ENCODE results near the gene HERC6. TPM values are rescaled to one million over a fixed set of nuclear protein-coding genes. Genes with fewer than 3 reads are reported as not detected.
A peak's percentile ranks its signal among the peaks of the same experiment; 100 is the strongest.

Gene HERC6
- total and polyA plus RNA-seq, 9 of the 15 experiments (the other 6 are each of a cell fraction or from before 2014, with no cell fraction given) = 0.01 to 0.68 (median 0.15) TPM

- TF ChIP-seq STAG1 (CRISPR knock-in tag; IDR thresholded peaks at IDR 0.05; ENCODE audit: borderline replicate concordance) (0 out of 2 replicates have a peak, but pooled peaks have one; percentile 10), PCBP1 (IDR thresholded peaks at IDR 0.05; ENCODE audit: low read depth, low read length, poor library complexity, severe bottlenecking) (peak; percentile 38), NR2C2 (CRISPR knock-in tag; IDR thresholded peaks at IDR 0.05) (no peak), NR2C2 (tag; IDR thresholded peaks at IDR 0.05) (no peak), POLR2G (IDR thresholded peaks at IDR 0.05; ENCODE audit: low read depth, low read length) (0 out of 2 replicates have a peak, but pooled peaks have one; percentile 14), YY1 (IDR thresholded peaks at IDR 0.05; ENCODE audit: borderline replicate concordance in 1 of 3, control insufficient read depth in 1 of 3, extremely low read depth in 1 of 3, insufficient read depth in 3 of 3, insufficient read length in 1 of 3, insufficient replicate concordance in 2 of 3, low read depth in 1 of 3, low read length in 2 of 3) (peak in 1 of 3 experiments; percentile 18), SREBF2 (CRISPR knock-in tag; IDR thresholded peaks at IDR 0.05) (no peak), MCM5 (IDR thresholded peaks at IDR 0.05; ENCODE audit: low read depth) (no peak), ZNF140 (CRISPR knock-in tag; IDR thresholded peaks at IDR 0.05) (no peak), IRF2 (CRISPR knock-in tag; IDR thresholded peaks at IDR 0.05) (peak; percentile 70; the same call in 1 of the 2 replicates), MAZ (CRISPR knock-in tag; conservative IDR thresholded peaks at IDR 0.05 in 1 of 2, IDR thresholded peaks at IDR 0.05 in 1 of 2) (peak; percentile 50 to 65; a peak in 3 of 4 replicates), CHD4 (IDR thresholded peaks at IDR 0.05; ENCODE audit: insufficient read depth, insufficient replicate concordance, low read depth, low read length, poor library complexity, severe bottlenecking) (peak; percentile 61)
- TF ChIP-seq, protein P1, sequence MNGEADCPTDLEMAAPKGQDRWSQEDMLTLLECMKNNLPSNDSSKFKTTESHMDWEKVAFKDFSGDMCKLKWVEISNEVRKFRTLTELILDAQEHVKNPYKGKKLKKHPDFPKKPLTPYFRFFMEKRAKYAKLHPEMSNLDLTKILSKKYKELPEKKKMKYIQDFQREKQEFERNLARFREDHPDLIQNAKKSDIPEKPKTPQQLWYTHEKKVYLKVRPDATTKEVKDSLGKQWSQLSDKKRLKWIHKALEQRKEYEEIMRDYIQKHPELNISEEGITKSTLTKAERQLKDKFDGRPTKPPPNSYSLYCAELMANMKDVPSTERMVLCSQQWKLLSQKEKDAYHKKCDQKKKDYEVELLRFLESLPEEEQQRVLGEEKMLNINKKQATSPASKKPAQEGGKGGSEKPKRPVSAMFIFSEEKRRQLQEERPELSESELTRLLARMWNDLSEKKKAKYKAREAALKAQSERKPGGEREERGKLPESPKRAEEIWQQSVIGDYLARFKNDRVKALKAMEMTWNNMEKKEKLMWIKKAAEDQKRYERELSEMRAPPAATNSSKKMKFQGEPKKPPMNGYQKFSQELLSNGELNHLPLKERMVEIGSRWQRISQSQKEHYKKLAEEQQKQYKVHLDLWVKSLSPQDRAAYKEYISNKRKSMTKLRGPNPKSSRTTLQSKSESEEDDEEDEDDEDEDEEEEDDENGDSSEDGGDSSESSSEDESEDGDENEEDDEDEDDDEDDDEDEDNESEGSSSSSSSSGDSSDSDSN (IDR thresholded peaks at IDR 0.05; ENCODE audit: borderline replicate concordance in 1 of 2, low read depth in 2 of 2, low read length in 2 of 2) = peak; percentile 63 to 69; a peak in 1 of 4 replicates
- TF ChIP-seq, protein P2, sequence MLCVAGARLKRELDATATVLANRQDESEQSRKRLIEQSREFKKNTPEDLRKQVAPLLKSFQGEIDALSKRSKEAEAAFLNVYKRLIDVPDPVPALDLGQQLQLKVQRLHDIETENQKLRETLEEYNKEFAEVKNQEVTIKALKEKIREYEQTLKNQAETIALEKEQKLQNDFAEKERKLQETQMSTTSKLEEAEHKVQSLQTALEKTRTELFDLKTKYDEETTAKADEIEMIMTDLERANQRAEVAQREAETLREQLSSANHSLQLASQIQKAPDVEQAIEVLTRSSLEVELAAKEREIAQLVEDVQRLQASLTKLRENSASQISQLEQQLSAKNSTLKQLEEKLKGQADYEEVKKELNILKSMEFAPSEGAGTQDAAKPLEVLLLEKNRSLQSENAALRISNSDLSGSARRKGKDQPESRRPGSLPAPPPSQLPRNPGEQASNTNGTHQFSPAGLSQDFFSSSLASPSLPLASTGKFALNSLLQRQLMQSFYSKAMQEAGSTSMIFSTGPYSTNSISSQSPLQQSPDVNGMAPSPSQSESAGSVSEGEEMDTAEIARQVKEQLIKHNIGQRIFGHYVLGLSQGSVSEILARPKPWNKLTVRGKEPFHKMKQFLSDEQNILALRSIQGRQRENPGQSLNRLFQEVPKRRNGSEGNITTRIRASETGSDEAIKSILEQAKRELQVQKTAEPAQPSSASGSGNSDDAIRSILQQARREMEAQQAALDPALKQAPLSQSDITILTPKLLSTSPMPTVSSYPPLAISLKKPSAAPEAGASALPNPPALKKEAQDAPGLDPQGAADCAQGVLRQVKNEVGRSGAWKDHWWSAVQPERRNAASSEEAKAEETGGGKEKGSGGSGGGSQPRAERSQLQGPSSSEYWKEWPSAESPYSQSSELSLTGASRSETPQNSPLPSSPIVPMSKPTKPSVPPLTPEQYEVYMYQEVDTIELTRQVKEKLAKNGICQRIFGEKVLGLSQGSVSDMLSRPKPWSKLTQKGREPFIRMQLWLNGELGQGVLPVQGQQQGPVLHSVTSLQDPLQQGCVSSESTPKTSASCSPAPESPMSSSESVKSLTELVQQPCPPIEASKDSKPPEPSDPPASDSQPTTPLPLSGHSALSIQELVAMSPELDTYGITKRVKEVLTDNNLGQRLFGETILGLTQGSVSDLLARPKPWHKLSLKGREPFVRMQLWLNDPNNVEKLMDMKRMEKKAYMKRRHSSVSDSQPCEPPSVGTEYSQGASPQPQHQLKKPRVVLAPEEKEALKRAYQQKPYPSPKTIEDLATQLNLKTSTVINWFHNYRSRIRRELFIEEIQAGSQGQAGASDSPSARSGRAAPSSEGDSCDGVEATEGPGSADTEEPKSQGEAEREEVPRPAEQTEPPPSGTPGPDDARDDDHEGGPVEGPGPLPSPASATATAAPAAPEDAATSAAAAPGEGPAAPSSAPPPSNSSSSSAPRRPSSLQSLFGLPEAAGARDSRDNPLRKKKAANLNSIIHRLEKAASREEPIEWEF (CRISPR knock-in tag; IDR thresholded peaks at IDR 0.05) = no peak
Measured at GRCh38 chr4:88378691-88379559, at the start of gene HERC6 (continued).
